Stimulated activated effector memory CD8-positive, alpha-beta T cell treated with anti-CD3 and anti-CD28 coated beads, Interleukin-12 subunit alpha, Interleukin-12 subunit beta, amount 100 ng/mL, for 72 hours (primary cell): Measurements from ENCODE around the gene GDF7.
A peak's percentile ranks its signal among the peaks of the same experiment; 100 is the strongest.

ENCODE experiments used
- ATAC-seq: fragments of 150-1000 bp; cut with Tn5 transposase; 2 replicates; pipeline ENCODE4 v1.10.0; 2021
- DNase-seq, 2 donors: peaks; one replicate each; pipeline ENCODE4 v3.0.0; 2021 to 2022; ENCODE audit warnings: low spot score in 2 of 2
- H3K27ac Mint-ChIP-seq: one replicate; pipeline ENCODE4 v1.8.0; 2022; ENCODE audit warnings: mild to moderate bottlenecking, mixed read lengths
- H3K36me3 Mint-ChIP-seq: one replicate; pipeline ENCODE4 v1.8.0; 2022; ENCODE audit warnings: mild to moderate bottlenecking, mixed read lengths
- H3K4me1 Mint-ChIP-seq: one replicate; pipeline ENCODE4 v1.8.0; 2022; ENCODE audit warnings: mixed read lengths
- H3K4me3 Mint-ChIP-seq: one replicate; pipeline ENCODE4 v1.8.0; 2022; ENCODE audit warnings: mild to moderate bottlenecking, mixed read lengths
- H3K9me3 Mint-ChIP-seq: one replicate; pipeline ENCODE4 v1.8.0; 2022; ENCODE audit warnings: mixed read lengths

GDF7 gene

GRCh38 chr2:20678780-20679179, 11.8 kb downstream of the GDF7 start:
- no peak overlapping the region for H3K4me3 Mint-ChIP-seq

DNA sequence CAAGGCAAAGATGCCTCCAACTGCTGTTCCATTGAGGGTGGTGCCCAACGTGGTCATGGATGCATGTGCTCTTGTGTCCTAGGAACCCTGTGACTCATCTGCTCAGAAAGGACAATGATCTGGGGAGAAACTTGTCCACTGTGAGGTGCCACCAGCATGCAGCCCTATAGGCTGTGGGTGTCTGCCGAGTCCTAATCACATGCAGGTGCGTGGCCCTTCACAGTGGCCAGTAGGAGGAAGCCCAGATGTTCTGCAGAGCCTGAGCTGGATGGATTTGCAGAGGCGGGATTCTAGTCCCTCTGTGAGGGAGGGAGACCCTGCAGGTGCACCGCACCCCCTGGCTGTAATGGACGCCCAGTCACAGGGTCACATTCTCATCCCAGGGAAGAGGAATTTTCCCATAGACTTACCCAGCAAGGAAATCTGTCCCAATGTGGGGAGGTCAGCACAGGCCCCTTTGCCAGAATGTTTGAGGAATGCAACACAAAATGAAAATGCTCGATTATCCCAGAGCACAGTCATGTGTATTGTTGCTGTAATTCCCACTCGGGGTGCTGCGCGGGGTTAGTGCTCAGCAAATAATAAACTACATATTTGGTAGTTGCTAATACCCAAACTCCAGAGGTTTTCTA, 13.9 kb downstream of the GDF7 start:
- peaks cover 26% of the 10 kb centered on the region for H3K36me3 Mint-ChIP-seq
- H3K4me1 Mint-ChIP-seq: no peaks in the 10 kb centered on the region
- H3K27ac Mint-ChIP-seq: no peak overlapping the region
- H3K4me3 Mint-ChIP-seq: no peak overlapping the region
- no peaks in the 10 kb centered on the region for H3K9me3 Mint-ChIP-seq
- DNase-seq (no peak), ATAC-seq (no peak)

More at GRCh38 chr2:20678780-20679179, 11.8 kb downstream of the GDF7 start:
- ATAC-seq: no peak
- Mint-ChIP-seq H3K4me1 (peaks cover 6% of the 10 kb centered on the region), H3K9me3 (no peaks in the 10 kb centered on the region), H3K36me3 (peaks cover 14% of the 10 kb centered on the region), H3K27ac (no peak overlapping the region)
- no peak for DNase-seq

DNA sequence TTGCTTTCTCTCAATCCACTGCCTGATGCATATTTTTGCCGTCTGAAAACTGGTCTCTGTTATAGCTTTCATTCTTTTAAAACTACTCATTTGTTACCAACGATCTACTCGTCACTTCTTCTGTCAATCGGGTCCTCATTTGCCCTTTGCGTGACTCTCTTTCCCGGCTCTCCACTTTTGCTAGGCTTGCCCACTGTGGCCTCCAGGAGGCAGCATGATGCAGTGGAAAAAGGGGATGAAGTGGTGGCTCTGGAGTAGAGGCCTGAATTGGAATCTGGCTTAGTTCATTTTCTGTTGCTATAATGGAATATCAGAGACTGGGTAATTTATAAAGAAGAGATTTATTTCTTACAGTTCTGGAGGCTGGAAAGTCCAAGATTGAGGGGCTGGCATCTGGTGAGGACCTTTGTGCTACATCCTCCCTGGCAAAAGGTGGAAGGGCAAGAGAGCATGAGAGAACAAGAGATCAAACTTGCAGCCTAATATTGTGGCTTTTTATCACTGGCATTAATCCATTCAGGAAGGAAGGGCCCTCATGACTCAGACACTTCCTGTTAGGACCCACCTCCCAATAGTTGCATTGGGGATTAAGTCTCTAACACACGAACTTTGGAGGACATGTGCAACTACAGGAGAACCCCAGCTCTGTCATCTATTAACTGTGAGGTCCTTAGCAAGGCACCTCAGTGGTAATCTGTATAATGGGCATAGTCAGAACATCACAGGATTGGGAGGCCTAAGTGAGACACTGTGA, 15.4 kb downstream of the GDF7 start:
- no peaks in the 10 kb centered on the region for H3K9me3 Mint-ChIP-seq
- peaks cover 39% of the 10 kb centered on the region for H3K36me3 Mint-ChIP-seq
- ATAC-seq (no peak), DNase-seq (no peak)
- H3K27ac Mint-ChIP-seq: peak overlapping the region; percentile 64
- H3K4me1 Mint-ChIP-seq: no peaks in the 10 kb centered on the region
- no peak overlapping the region for H3K4me3 Mint-ChIP-seq

- H3K9me3 Mint-ChIP-seq: no peaks in the 10 kb centered on the region
- peaks cover 46% of the 10 kb centered on the region for H3K36me3 Mint-ChIP-seq
- DNase-seq: no peak
- H3K4me1 Mint-ChIP-seq: no peaks in the 10 kb centered on the region
- H3K27ac Mint-ChIP-seq: peak overlapping the region; percentile 40
- H3K4me3 Mint-ChIP-seq: no peak overlapping the region
- ATAC-seq: no peak
Measured at GRCh38 chr2:20684581-20685063, 17.7 kb downstream of the GDF7 start.

DNA sequence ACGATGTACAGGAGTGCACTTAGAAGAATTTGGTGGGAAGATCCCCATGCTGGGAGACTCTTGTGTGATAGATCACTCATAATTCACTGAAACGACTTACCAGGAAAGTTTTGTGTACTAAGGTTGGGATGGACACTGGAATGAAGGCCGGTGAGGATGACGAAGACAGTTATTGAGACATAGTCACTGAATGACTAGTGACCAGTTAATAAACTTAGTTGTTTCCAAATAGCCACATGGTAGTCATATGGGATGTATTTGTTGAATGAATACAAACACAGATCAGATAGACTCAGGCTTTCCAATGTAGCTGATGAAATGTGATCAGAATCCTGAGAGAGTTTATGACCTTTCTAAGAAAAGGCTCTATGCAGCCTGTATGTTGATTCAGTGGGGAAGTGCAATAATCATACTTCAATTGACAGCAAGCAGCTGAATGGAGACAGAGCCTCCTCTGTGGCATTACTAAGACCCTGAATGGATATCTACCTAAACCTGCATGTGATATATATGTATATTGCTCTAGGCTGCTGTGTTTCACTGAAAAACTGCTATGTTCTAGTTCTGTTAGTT, 20.4 kb downstream of the GDF7 start:
- DNase-seq (no peak), ATAC-seq (no peak)
- Mint-ChIP-seq H3K4me3 (no peak overlapping the region), H3K36me3 (peaks cover 38% of the 10 kb centered on the region), H3K27ac (no peak overlapping the region), H3K9me3 (no peaks in the 10 kb centered on the region), H3K4me1 (no peaks in the 10 kb centered on the region)

DNA sequence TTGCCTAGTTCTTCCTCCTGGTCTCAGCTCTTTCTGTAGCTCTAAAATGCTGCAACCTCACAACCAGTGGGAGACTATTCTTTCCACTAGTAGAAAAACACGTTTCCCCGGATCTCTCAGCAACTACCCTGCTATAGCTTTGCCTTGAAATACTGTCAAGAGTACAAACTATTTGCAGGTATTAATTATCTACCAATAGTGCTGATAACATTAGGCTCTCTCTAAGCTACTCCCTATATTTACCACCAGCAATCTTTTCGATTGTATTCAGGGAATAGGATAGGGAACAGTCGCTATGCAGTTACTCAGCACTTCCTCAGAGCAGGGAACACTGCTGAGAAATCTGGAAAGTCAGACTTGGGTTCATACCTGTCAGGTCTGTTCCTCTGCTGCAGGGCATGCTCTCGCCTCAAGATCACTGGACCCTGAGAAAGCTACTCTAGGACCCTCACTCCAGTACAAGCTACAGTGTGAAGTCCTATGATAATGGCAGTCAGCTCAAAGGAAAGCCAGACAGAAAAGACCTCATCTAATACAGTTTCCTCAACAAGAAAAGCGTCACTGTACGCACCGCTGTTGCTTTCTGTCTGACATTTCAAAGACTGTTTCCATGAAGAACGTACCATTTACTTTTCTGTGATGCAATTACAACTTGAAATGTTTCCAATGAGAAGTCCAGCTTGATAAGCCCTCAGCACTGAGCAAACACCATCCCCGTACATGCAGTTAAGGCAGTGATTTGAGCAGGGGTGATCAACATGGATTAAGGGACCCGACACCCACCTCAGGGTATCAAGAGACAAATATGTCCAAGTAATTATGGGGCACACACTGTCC, 22.7 kb downstream of the GDF7 start:
- DNase-seq (no peak), ATAC-seq (no peak)
- no peaks in the 10 kb centered on the region for H3K9me3 Mint-ChIP-seq
- peaks cover 23% of the 10 kb centered on the region for H3K36me3 Mint-ChIP-seq
- H3K4me3 Mint-ChIP-seq: no peak overlapping the region
- H3K4me1 Mint-ChIP-seq: no peaks in the 10 kb centered on the region
- H3K27ac Mint-ChIP-seq: no peak overlapping the region

GRCh38 chr2:20691076-20691734, 24.3 kb downstream of the GDF7 start:
- ATAC-seq (no peak), DNase-seq (no peak)
- peaks cover 18% of the 10 kb centered on the region for H3K36me3 Mint-ChIP-seq
- H3K4me3 Mint-ChIP-seq: no peak overlapping the region
- H3K4me1 Mint-ChIP-seq: no peaks in the 10 kb centered on the region
- H3K27ac Mint-ChIP-seq: peak overlapping the region; percentile 26
- no peaks in the 10 kb centered on the region for H3K9me3 Mint-ChIP-seq

DNA sequence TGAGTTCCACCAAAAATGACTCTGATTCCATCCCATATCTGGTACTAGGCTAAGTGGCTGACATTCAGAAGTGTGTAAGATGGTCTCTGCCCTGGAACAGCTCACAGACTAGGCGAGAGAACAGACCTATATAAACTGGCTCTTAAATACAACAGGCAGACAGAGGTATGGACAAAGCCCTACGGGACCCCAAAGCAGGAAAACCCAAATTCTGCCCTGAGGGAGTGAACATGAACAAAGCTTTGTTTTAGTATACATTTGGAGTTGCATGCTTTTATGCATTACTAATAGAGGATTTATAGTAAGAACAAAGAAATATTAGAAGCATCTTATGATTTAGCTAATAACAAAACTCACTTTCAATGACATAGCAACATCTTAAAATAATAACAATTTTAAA, 25.1 kb downstream of the GDF7 start:
- H3K27ac Mint-ChIP-seq: peak overlapping the region; percentile 26
- H3K36me3 Mint-ChIP-seq: peaks cover 10% of the 10 kb centered on the region
- no peaks in the 10 kb centered on the region for H3K9me3 Mint-ChIP-seq
- ATAC-seq: no peak
- H3K4me1 Mint-ChIP-seq: no peaks in the 10 kb centered on the region
- no peak for DNase-seq
- H3K4me3 Mint-ChIP-seq: no peak overlapping the region

- Mint-ChIP-seq H3K4me1 (no peaks in the 10 kb centered on the region), H3K9me3 (no peaks in the 10 kb centered on the region), H3K27ac (no peak overlapping the region), H3K4me3 (no peak overlapping the region), H3K36me3 (peaks cover 6% of the 10 kb centered on the region)
- ATAC-seq (no peak), DNase-seq (no peak)
Measured at GRCh38 chr2:20693317-20693716, 26.4 kb downstream of the GDF7 start.

GRCh38 chr2:20696366-20696765, 29.4 kb downstream of the GDF7 start:
- H3K27ac Mint-ChIP-seq: no peak overlapping the region
- DNase-seq (no peak), ATAC-seq (no peak)
- no peak overlapping the region for H3K4me3 Mint-ChIP-seq
- no peaks in the 10 kb centered on the region for H3K4me1 Mint-ChIP-seq
- H3K36me3 Mint-ChIP-seq: peaks cover 10% of the 10 kb centered on the region
- H3K9me3 Mint-ChIP-seq: no peaks in the 10 kb centered on the region

GRCh38 chr2:20697322-20697934, 30.5 kb downstream of the GDF7 start:
- H3K4me1 Mint-ChIP-seq: no peaks in the 10 kb centered on the region
- no peak overlapping the region for H3K27ac Mint-ChIP-seq
- H3K9me3 Mint-ChIP-seq: no peaks in the 10 kb centered on the region
- no peak for ATAC-seq
- no peak overlapping the region for H3K4me3 Mint-ChIP-seq
- no peak for DNase-seq
- peaks cover 15% of the 10 kb centered on the region for H3K36me3 Mint-ChIP-seq

- no peak for ATAC-seq
- no peaks in the 10 kb centered on the region for H3K9me3 Mint-ChIP-seq
- no peak overlapping the region for H3K27ac Mint-ChIP-seq
- no peak overlapping the region for H3K4me3 Mint-ChIP-seq
- no peak for DNase-seq
- peaks cover 15% of the 10 kb centered on the region for H3K36me3 Mint-ChIP-seq
- H3K4me1 Mint-ChIP-seq: no peaks in the 10 kb centered on the region
Measured at GRCh38 chr2:20698916-20699613, 32.1 kb downstream of the GDF7 start.

GRCh38 chr2:20702563-20702962, 35.6 kb downstream of the GDF7 start:
- no peak for DNase-seq
- Mint-ChIP-seq H3K36me3 (peaks cover 15% of the 10 kb centered on the region), H3K4me1 (no peaks in the 10 kb centered on the region), H3K4me3 (no peak overlapping the region), H3K27ac (no peak overlapping the region), H3K9me3 (no peaks in the 10 kb centered on the region)
- ATAC-seq: no peak

DNA sequence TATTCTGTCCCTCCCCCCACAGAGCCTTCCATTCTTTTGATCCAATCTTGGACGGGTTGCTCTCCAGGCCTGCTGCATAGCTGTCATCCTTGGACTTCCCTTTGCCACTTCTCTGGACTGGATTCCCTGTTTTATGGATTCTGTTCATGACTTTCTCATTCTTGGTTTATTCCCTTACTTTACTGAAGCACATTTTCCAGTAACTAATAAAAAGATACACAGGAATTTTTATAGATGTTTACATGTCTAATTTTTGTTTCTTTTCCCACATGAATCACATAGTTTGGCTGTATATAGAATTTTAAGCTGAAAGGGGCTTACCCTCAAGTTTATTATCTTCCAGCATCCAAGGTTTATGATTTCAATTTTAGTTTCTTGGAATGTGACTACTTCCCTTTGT, 37.9 kb downstream of the GDF7 start:
- Mint-ChIP-seq H3K9me3 (no peaks in the 10 kb centered on the region), H3K27ac (no peak overlapping the region), H3K4me3 (no peak overlapping the region), H3K36me3 (peaks cover 16% of the 10 kb centered on the region), H3K4me1 (no peaks in the 10 kb centered on the region)
- no peak for ATAC-seq
- no peak for DNase-seq
